Measurements from ENCODE around the gene BCKDHA.
"Not testable (repeated sequence)": the region's sequence is repeated elsewhere in the genome, so short reads cannot be mapped to it uniquely, and the experiment has no call there.

Gene BCKDHA

DNA sequence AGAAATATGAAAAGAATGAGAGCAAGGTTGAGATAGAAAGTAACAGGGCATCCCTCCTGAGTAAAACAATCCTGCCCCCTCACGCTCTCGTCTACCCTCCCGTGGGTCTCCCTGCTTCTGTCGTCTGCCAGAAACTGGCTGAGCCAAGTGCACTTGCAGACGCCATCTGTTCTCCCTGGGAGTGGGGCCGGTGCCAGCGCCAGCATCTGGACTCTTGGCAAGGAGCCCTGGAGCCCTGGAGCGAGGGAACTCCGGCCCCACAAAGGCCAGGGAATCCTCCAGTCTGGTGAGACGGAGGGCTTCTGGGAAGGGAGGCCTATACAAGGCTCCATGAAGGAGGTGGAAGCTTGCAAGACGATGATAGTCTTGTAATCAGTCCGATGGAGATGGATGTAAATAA lies 23.6 kb upstream of the BCKDHA start:
- CTCF ChIA-PET: no interaction called here
- H3K27ac ChIP-seq: peak overlapping the region; percentile 79
- POLR2A ChIA-PET (ENCODE audit: low non-redundant PET): no interaction called here
- DNase-seq (ENCODE audit: low spot score): peak; percentile 57
- TF ChIP-seq, protein P1, sequence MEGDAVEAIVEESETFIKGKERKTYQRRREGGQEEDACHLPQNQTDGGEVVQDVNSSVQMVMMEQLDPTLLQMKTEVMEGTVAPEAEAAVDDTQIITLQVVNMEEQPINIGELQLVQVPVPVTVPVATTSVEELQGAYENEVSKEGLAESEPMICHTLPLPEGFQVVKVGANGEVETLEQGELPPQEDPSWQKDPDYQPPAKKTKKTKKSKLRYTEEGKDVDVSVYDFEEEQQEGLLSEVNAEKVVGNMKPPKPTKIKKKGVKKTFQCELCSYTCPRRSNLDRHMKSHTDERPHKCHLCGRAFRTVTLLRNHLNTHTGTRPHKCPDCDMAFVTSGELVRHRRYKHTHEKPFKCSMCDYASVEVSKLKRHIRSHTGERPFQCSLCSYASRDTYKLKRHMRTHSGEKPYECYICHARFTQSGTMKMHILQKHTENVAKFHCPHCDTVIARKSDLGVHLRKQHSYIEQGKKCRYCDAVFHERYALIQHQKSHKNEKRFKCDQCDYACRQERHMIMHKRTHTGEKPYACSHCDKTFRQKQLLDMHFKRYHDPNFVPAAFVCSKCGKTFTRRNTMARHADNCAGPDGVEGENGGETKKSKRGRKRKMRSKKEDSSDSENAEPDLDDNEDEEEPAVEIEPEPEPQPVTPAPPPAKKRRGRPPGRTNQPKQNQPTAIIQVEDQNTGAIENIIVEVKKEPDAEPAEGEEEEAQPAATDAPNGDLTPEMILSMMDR (conservative IDR thresholded peaks at IDR 0.05; ENCODE audit: low read depth): no peak

DNA sequence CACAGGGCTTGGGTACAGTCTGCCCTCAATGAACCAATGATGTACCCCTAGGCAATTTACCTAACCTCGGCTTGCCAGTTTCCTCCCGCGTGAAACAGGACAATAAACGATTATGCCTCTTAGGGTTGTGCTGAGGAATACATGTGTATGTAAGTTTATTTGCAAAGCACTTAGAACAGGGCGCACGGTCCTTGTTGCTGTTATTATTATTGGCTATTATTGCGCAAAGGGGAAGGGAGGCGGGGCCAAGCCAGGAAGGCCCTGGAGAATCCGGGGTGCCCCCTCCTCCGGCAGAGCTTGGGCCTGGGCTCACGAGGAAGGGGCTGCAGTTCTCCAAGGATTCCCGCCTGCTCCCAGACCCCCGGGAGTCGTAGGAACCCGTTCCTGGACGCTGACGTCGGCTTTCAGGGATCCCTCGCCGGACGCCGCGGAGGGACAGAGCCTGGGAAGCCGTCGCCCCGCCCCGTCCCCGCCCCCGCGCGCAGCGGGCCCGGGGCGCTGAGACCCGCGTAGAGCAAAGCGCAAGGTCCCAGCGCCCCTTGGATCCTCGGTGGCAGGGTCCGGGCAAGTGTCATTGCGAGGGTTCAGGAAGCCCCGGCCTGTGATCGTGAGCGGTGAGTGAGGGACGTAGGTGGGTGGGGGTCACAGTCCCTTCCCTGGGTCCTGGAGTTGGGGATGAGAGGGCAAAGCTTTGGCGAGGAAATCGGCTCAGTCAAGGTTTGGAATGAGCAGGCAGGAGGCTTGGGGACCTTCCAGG lies 21.2 kb upstream of the BCKDHA start, which contains the start of gene TMEM91:
TSS of gene TMEM91 (plus strand) at position 293 of the 757 bp plus-strand sequence. CDS start 1,777 bp downstream, outside the sequence.
- ChIA-PET POLR2A (ENCODE audit: low non-redundant PET) (no interaction called here), CTCF (interaction anchor here (0.6 to 1.0 kb wide), 2 partner anchors 12 to 18 kb away, joined by 3 read pairs; no protein-coding TSS in a partner anchor)
- H3K27ac ChIP-seq: peak within 1 kb of the TSS; percentile 58
- TF ChIP-seq, protein P1 (conservative IDR thresholded peaks at IDR 0.05; ENCODE audit: low read depth): no peak
- DNase-seq (ENCODE audit: low spot score): no peak

DNA sequence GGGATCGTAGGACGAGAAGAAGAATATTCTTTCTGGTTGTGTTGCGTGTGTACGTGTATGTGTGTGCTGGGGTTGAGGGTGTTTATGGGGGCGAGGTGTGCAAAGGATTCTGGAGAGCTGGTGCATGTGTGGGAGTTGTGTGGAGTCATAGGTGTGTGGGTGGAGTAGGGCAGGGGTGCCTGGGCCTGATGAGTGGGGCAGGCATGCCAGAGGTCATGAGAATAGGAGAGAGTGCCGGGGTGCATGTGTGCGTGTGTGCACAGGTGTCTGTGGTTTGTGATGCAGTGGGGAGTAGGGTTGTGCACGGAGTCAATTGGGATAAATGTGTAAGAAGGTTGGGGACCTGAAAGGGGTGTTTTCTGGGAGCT lies 20.6 kb upstream of the BCKDHA start:
- ChIA-PET POLR2A (ENCODE audit: low non-redundant PET) (no interaction called here), CTCF (no interaction called here)
- DNase-seq (ENCODE audit: low spot score): no peak
- peak overlapping the region; percentile 58 for H3K27ac ChIP-seq
- TF ChIP-seq, protein P1 (conservative IDR thresholded peaks at IDR 0.05; ENCODE audit: low read depth): no peak

DNA sequence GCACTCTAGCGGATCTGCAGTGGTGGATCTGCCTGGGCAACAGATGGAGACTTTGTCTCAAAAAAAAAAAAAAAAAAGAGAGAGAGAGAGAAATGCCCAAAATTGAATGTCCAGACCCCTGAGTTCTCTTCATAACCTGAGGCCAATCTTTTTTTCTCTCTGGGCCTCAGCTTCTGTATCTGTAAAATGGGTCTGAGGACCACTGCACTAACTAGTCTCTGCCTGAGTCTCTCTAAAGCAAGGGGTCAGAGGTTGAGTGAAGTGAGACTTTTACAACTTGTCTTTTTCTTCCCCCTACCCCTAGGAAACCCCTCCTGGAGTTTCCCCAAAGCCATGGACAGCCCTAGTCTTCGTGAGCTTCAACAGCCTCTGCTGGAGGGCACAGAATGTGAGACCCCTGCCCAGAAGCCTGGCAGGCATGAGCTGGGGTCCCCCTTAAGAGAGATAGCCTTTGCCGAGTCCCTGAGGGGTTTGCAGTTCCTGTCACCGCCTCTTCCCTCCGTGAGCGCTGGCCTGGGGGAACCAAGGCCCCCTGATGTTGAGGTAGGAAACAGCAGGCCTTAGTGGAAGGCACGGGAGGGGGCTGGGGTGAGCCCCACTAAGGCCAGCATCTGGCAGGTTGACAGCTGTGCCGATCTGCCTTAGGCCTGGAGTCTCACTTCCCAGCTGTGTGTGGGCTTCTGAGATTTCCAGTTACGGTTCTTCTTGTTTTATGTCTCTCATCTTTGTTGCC lies 19.5 kb upstream of the BCKDHA start:
- POLR2A ChIA-PET (ENCODE audit: low non-redundant PET): no interaction called here
- TF ChIP-seq, protein P1 (conservative IDR thresholded peaks at IDR 0.05; ENCODE audit: low read depth): no peak
- DNase-seq (ENCODE audit: low spot score): no peak
- H3K27ac ChIP-seq: peak overlapping the region; percentile 91
- CTCF ChIA-PET: no interaction called here

DNA sequence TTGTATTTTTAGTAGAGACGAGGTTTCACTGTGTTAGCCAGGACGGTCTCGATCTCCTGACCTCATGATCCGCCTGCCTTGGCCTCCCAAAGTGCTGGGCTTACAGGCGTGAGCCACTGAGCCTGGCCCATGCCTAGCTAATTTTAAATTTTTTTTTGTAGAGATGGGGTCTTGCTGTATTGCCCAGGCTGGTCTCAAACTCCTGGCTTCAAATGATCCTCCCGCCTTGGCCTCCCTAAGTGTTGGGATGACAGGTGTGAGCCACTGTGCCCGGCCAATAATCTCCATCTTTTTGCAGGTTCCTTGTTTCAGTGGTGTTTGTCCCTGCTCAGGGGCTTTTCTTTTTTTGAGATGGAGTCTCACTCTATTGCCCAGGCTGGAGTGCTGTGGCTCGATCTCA lies 16.1 kb upstream of the BCKDHA start:
- POLR2A ChIA-PET (ENCODE audit: low non-redundant PET): interaction anchor here (0.7 kb wide), 1 partner anchor 762 kb away, joined by 5 read pairs; no protein-coding TSS in a partner anchor
- CTCF ChIA-PET; DNase-seq (ENCODE audit: low spot score): not testable (repeated sequence)
- peak overlapping the region; percentile 91 for H3K27ac ChIP-seq

DNA sequence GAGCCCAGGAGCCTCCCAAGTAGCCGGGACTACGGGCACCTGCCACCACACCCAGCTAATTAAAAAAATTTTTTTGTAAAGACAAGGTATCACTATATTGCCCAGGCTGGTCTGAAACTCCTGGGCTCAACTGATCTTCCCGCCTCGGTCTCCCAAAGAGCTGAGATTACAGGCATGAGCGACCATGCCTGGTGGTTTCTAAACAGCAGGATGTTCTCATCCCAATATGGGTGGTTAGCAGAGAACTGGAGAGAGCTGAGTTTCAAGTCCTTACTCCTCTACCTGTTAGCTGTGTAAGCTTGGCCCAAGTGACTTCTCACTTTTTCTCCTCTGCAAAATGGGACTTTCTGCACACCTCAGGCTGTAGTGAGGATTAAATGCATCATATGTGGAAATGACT lies 13.3 kb upstream of the BCKDHA start:
- no peak for DNase-seq (ENCODE audit: low spot score)
- CTCF ChIA-PET: interaction anchor here (1.0 kb wide), 1 partner anchor 65 kb away, joined by 4 read pairs; no protein-coding TSS in a partner anchor
- H3K27ac ChIP-seq: peak overlapping the region; percentile 90
- TF ChIP-seq, protein P1 (conservative IDR thresholded peaks at IDR 0.05; ENCODE audit: low read depth): no peak
- POLR2A ChIA-PET (ENCODE audit: low non-redundant PET): interaction anchor here (0.7 kb wide), 1 partner anchor 14 kb away, joined by 3 read pairs; no protein-coding TSS in a partner anchor
